Omental fat pad (tissue), 4 donors: ENCODE data around the gene GRHL3. TPM values are rescaled to one million over a fixed set of nuclear protein-coding genes. Genes with fewer than 3 reads are reported as not detected.

Source experiments
- ATAC-seq: fragments of 150-250 bp; one replicate; pipeline ENCODE4 v1.9.1; 2016; ENCODE audit warnings: mild to moderate bottlenecking, moderate library complexity; ENCODE audit not compliant: low FRiP score
- DNase-seq: peaks from one replicate; pipeline ENCODE4 v3.0.0-alpha.2; 2019; ENCODE audit warnings: low spot score
- total RNA-seq, 4 donors: library from RNA; depleted of rRNA; stranded (reverse); fragments of >200 nt; gene quantifications; one replicate each; pipeline ENCODE4 v1.1.0, GENCODE V29; 2016
- TF ChIP-seq, protein P1 (sequence below), 3 donors: fragments of 450-650 bp; IDR thresholded peaks; one replicate each; pipeline ENCODE4 v1.5.1; 2016 to 2017; ENCODE audit warnings: antibody characterized with exemption in 3 of 3, mild to moderate bottlenecking in 3 of 3, moderate library complexity in 2 of 3

The GRHL3 gene
- total RNA-seq, 4 donors from 2014 or later = 0.44 to 3.3 (median 0.66) TPM

DNA sequence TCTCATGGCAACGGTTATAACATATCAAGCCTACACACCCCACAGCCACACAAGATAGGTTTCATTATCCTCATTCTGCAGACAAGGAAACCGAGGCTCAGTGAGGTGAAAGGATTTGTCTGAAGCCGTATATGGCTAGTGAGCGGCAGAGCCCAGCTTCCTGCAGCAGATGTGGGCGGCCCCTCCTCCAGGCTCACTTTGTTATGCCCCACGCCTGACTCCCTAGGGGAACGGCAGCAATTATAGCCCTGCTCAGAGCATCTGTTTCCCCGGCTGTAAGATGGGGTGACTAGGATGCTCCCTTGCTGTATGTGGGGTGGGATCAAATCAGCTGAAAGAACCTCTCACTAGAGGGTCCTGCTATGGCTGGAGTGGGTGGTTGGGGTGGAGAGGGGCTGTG is 22.1 kb downstream of the GRHL3 start:
- DNase-seq = no peak
- TF ChIP-seq, protein P1, sequence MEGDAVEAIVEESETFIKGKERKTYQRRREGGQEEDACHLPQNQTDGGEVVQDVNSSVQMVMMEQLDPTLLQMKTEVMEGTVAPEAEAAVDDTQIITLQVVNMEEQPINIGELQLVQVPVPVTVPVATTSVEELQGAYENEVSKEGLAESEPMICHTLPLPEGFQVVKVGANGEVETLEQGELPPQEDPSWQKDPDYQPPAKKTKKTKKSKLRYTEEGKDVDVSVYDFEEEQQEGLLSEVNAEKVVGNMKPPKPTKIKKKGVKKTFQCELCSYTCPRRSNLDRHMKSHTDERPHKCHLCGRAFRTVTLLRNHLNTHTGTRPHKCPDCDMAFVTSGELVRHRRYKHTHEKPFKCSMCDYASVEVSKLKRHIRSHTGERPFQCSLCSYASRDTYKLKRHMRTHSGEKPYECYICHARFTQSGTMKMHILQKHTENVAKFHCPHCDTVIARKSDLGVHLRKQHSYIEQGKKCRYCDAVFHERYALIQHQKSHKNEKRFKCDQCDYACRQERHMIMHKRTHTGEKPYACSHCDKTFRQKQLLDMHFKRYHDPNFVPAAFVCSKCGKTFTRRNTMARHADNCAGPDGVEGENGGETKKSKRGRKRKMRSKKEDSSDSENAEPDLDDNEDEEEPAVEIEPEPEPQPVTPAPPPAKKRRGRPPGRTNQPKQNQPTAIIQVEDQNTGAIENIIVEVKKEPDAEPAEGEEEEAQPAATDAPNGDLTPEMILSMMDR (IDR thresholded peaks at IDR 0.05) = no peak
- no peak for ATAC-seq

DNA sequence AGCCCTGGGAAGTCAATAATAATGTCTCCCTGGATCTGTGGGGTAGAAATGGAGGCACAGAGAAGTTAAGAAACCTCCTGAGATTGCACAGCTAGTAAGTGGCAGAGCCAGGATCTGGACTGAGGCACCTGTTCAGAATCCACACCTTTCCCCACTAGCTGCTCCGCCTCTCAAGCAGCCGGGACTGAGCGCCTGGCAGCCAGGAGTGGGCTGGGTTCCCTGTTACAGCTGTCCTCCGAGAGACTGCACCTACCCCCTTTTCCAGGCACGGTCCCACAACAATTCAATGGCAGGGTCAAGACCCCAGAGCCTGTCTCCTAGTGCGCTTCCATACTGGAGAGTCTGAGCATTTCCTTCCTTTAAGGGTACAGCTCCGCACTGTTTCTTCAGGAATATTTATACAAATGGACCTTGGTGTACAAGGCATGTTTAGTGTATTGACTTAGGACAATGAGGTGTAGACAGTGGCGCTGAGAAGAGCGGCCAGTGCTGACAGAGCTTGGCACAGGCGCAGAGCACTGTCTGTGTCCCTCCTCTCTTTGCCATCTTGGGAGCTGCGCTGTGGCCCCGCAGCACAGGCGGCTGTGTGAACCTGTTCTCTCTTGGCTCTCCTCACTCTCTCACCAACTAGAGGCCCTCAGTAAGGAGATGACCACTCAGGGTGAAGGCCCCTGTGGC is 24.4 kb downstream of the GRHL3 start:
- TF ChIP-seq, protein P1 (IDR thresholded peaks at IDR 0.05) = no peak
- ATAC-seq (no peak), DNase-seq (no peak)

DNA sequence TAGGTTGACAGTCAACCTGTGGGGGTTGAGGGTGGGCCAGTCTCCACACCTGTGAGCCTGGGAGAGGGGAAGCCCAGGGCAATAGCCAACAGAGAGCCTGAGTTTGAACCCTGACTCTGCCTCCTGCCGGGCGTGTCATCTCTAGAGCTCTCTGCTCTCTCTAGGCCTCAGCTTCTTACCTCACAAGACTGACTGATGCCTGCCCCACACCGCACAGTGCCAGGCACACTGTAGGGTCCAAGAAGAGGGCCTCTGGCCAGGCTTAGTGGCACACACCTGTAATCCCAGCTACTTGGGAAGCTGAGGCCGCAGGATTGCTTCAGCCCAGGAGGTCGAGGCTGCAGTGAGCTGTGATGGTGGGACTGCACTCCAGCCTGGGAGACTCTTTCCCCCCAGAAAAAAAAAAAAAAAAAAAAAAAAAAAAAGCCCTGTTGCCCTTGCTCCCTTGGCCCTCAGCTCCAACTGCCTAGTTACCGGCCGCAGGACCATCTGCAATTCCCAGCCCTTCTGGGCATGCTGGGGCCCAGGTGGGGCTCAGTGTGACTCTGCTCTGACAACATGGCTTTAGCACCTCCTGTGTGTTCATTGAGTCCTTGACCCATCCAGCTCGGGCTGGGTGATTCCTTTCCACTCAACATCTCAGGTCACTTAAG is 25.1 kb downstream of the GRHL3 start:
- DNase-seq = no peak
- ATAC-seq = no peak
- TF ChIP-seq, protein P1 (IDR thresholded peaks at IDR 0.05) = no peak

DNA sequence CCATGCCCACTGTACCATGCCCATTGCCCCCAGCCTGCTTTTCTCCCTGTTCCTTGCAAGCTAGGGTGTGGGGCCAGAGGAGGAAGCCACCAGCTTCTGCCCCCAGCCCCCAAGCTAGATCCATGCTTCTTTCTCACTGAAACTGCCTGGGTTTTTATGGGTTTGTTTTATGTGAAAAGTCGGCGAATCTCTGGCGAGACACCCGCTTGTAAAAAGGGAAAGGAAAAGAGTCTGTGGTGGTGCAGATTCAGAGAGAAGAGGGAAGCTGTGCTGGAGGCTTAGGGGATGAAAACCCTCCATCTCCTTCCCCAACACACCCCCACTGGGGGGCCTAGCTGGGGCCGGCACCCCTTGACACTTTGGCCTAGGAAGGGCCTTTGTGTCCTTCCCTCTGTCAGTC is 26.2 kb downstream of the GRHL3 start:
- ATAC-seq = no peak
- no peak for DNase-seq
- TF ChIP-seq, protein P1 (IDR thresholded peaks at IDR 0.05) = no peak

DNA sequence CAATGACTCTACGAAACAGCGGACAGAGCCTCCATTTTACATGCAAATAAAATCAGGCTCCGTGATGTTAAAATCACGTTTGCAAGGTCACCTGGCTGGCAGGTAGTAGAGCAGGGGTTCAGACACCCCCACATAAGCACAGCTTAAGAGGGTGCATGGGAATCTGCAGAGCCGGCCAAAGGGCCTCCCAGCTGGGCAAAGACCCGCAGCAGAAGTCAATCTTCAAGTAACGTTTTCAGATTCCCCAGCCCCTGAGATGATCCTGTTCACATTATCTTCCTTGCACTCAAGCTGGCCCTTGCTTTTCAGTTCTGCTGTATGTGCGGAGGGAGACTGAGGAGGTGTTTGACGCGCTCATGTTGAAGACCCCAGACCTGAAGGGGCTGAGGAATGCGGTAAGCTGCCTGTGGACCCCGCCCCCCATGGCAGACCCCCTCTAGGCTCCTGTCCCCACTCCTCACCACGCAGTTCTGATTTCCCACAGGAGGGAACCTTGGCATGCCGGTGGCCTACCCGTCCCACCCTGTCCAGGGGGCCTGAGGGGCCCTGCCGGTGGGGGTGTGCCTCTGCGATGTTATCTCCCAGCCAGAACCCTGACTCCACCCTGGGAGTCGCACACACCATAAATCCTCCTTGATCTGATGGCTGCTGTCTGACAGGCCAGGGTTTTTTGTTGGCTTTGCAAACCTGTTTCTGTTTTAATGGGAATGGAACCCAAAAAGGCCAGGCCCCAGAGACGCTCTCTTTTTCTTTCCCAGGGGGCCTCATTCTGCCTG is 28.2 kb downstream of the GRHL3 start:
- no peak for ATAC-seq
- DNase-seq = no peak
- TF ChIP-seq, protein P1 (IDR thresholded peaks at IDR 0.05) = no peak

DNA sequence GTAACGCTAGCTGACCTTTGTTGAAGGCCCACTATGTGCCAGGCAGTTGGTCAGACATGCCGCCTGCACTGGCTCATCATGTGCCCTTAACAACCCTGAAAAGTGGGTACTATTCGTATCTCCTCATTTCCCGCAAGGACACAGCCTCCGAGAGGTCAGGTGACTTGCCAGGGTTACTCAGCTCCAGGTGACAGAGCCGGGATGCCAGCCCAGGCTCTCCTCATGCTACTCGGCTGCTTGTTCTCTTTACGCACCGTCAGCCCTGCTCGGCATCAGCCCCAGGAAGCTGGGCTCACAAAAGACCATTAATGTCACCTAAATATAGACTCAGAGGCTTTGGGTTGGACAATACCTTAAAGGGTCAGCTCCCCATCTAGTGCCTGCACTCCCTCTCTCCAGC is 29.0 kb downstream of the GRHL3 start:
- DNase-seq (no peak), ATAC-seq (no peak)
- TF ChIP-seq, protein P1 (IDR thresholded peaks at IDR 0.05) = no peak
